ENCODE data around the gene MYL4.
"Not testable (repeated sequence)": the region's sequence is repeated elsewhere in the genome, so short reads cannot be mapped to it uniquely, and the experiment has no call there.

MYL4 gene

GRCh38 chr17:47243737-47244598, 34.8 kb downstream of the MYL4 start:
- DNase-seq (ENCODE audit: low spot score) = no peak

DNA sequence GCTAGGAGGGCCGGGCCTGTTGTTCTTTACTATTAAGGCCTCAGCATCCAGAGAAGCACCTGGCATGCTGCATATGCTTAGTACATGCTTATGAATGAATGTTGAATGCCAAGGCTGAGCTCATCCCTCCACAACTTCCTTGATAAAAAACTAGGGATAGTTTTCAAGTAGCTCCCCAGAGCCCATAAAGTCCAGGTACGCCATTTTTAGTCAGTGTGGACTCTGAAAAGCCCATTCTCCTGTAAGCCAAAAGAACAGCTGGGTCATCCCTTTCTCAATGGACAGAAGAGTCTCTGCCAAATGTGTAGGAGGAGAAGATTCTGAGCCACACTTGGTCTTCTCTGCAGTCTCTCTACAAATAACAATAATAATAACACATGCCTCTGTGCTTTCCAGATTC, 35.5 kb downstream of the MYL4 start:
- DNase-seq (ENCODE audit: low spot score) = no peak

- no peak for DNase-seq (ENCODE audit: low spot score)
Observed at GRCh38 chr17:47246120-47246519, 37.0 kb downstream of the MYL4 start.

- no peak for DNase-seq (ENCODE audit: low spot score)
Observed at GRCh38 chr17:47250855-47251254, 41.7 kb downstream of the MYL4 start.

DNA sequence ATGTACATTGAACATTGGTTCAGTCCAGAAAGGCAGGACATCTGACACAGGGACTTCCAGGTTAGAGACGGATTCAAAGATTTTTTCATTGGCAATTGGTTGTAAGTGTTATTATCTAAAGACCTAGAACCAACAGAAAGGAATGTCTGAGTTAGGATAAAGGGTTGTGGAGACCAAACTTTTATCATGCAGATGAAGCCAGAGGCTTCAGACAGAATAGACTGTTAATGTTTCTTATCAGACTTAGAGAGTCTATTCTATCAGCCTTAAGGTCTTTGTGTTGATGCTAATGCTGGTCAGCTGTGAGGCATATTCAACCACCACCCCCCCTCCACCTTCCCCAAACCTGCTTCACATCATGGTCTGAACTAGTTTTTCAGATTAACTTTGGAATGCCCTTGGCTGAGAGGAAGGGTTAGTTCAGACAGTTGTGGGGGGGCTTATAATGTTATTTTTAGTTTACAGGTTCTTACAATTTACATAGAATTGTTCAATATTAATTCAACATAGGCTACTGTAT, 42.3 kb downstream of the MYL4 start:
- no peak for DNase-seq (ENCODE audit: low spot score)

DNA sequence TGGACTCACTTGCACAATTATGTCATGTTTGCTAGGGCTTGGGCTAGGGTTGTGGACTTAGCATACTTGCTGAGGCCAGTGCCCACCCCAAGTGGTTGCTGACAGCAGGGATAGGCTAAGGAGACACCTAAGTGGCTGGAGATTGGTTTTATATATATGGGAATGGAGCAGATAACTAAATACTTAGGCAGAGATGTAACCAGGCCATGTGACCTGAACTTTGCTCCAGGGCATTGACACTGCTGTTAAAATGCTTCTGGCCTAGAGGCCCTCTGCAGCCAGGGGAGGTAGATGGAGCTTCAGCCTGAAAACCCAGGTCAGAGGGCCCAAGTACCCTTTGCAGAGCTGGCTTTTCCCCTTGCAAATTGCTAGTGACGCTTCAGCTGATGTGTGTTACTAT, 43.1 kb downstream of the MYL4 start:
- no peak for DNase-seq (ENCODE audit: low spot score)

- no peak for DNase-seq (ENCODE audit: low spot score)
Observed at GRCh38 chr17:47252766-47253512, 43.8 kb downstream of the MYL4 start.

- peak; percentile 49 for DNase-seq (ENCODE audit: low spot score)
Observed at GRCh38 chr17:47253541-47254402, 44.6 kb downstream of the MYL4 start, which contains the start of gene ITGB3. ITGB3 (plus strand) TSS chr17:47253827; CDS start chr17:47253862, 35 bp downstream.

DNA sequence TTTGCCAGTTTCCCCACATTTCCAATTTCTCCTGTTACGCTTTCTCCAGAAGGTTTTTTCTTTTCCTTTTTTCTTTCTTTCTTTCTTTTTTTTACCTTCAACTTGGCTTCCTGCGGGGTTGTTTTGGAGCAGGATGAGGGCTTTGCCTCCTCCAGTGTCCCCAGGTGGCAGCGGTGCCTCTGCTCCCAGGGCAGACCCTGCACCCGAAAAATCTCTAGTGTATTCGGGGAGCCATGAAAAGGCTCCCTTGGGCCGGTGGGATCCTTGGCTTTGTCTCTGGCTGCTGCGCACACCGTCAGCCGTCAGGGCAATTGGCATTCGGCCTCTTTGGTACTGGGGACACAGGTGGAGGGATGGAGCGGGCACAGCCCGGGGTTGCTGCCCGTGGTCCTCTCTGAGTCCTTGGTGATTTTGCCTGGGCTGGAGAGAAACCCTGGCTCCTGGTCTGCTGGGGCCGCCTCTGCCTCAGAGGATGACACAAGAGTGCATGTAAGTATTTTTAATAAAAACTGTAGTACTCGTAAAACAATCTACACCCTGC, 45.3 kb downstream of the MYL4 start:
- no peak for DNase-seq (ENCODE audit: low spot score)

DNA sequence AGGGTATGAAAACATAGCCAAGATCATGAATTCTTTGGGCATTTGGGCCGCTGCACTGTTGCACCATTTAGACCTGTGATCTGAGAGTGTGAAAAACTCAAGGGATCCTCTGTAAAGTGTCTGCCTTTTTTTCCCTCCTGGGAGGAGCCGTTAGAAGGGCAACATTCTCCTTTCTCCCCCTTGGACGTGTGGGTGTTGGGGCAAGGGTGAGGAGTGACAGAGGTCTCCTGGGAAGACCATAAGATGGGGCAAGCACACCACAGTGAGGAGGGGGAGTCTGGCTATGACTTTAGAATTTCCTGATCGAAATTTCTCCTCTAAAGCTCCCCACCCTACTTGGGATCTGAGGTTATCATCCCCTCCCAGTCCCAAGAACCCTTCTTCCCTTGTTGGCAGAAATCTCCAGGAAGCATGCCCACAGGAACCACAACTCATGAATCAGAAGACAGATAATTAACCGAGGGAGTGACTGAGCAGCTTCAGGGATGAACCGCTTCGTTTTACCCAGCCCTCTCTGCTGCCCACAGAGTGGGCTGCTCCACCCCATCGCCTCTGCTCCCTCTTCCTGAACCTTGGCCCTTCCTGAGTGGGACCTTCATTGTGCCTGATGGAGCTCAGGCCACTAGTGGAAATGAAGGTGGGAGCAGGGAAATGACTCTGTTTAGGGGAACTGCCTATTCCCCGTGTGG, 48.6 kb downstream of the MYL4 start:
- DNase-seq (ENCODE audit: low spot score) = no peak

DNA sequence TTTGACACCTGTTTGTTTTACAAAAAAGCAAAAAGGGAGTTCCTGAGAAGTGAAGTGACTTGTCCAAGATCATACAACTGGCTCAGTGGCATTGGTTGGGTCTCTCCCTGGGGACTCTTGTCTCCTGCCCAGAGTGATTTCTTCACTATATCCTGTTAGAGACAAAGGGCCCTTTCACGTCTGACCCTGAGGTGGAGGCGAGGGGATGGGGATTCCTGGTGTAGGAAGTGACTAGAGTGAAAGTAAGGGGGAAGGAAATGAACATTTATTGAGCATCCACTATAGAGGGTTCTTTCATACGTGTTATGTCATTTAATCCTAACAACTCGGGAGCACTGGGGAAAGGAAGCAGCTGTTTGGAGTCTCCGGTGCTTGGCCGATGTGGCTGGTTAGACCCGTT, 53.4 kb downstream of the MYL4 start:
- no peak for DNase-seq (ENCODE audit: low spot score)

- no peak for DNase-seq (ENCODE audit: low spot score)
Observed at GRCh38 chr17:47264166-47264565, 55.0 kb downstream of the MYL4 start.

DNA sequence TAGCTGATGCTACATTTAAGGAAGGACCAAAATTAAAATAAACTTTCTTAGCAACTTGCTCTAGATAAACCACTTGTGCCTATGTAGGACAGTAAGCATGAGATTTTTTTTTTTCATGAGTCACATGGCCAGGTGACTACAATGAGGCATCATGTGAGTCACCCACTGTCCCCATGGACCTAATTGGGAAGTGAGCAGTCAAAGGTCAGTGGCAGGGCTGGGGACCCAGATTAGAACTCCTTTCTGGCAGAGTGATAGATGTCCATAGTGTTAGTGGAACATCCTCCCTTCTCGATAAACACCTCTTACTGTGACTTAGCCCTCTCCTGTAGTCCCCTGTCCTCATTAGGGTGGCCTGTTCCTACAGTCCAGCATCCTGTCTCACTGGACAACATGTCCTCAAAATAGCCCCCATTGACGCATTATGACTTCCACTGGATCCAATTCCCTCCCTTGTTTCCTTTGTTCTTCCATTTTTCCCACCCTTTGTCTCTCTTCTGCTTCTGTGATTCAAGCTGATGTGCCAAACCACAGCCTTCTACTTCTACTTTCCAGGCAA, 56.9 kb downstream of the MYL4 start:
- no peak for DNase-seq (ENCODE audit: low spot score)

DNA sequence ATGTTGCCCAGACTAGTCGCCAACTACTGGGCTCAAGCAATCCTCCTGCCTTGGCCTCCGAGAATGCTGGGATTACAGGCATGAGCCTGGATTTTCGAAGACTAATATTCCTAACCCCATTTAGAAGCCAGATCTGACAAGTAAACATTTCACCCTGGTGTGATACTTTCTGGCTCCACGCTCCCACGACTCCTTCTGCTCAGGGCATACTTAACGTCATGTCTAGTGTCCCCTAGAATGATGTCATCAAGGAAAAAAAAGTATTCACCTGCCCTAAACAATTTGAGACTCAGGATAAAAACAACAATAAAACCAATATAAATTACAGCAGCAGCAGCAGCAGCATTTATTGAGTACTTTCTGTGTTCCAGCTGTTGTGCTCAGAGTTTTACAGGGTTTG, 57.6 kb downstream of the MYL4 start:
- no peak for DNase-seq (ENCODE audit: low spot score)

DNA sequence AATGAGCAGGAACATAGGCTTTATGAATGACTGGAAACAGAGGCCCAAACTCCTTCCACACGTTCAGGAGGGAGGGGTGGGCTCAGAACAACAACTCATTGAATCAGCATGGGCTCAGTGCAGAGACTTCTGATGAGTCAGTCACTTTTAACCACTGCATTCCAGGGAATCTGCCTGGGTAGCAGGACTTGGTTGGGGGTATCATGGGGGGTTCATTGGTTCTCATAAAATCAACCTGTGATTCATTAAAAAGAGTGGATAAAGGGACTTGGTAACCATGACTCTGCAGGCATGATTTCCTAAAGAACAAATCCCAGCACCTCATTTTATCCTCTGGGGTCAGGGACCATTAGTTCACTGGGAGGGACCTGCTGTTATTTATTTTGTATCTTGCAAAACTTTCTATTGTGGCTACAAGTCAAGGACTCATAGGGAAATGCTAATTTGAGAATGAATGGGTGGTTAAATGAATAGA, 58.2 kb downstream of the MYL4 start:
- no peak for DNase-seq (ENCODE audit: low spot score)

DNA sequence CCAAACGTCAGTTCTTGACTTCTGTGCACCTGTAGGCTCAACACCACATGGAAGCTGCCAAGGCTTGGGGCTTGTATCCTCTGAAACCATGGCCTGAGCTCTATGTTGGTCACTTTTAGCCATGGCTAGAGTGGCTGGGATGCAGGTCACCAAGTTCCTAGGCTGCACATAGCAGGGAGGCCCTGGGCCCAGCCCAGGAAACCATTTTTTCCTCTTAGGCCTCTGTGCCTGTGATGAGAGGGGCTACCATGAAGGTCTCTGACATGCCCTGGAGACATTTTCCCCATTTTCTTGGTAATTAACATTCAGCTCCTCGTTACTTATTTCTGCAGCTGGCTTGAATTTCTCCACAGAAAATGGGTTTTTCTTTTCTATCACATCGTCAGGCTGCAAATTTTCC, 59.8 kb downstream of the MYL4 start:
- DNase-seq (ENCODE audit: low spot score) = not testable (repeated sequence)

DNA sequence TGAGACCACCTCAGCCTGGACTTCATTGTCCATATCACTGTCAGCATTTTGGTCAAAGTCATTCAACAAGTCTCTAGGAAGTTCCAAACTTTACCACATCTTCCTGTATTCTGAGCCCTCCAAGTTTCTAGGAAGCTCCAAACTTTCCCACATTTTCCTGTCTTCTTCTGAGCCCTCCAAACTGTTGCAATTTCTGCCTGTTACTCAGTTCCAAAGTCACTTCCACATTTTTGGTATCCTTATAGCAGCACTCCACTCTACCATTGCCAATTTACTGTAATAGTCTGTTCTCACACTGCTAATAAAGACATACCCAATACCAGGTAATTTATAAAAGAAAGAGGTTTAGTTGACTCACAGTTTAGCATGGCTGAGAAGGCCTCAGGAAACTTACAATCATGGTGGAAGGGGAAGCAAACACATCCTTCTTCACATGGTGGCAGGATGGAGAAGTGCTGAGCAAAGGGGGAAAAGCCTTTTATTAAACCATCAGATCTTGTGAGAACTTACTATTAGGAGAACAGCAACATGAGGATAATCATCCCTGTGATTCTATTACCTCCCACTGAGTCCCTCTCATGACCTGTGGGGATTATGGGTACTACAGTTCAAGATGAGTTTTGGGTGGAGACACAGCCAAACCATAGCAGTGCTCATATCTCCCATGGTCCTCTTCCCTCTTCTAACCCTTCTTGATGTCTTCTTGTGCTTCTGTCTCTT, 60.6 kb downstream of the MYL4 start:
- DNase-seq (ENCODE audit: low spot score) = not testable (repeated sequence)

DNA sequence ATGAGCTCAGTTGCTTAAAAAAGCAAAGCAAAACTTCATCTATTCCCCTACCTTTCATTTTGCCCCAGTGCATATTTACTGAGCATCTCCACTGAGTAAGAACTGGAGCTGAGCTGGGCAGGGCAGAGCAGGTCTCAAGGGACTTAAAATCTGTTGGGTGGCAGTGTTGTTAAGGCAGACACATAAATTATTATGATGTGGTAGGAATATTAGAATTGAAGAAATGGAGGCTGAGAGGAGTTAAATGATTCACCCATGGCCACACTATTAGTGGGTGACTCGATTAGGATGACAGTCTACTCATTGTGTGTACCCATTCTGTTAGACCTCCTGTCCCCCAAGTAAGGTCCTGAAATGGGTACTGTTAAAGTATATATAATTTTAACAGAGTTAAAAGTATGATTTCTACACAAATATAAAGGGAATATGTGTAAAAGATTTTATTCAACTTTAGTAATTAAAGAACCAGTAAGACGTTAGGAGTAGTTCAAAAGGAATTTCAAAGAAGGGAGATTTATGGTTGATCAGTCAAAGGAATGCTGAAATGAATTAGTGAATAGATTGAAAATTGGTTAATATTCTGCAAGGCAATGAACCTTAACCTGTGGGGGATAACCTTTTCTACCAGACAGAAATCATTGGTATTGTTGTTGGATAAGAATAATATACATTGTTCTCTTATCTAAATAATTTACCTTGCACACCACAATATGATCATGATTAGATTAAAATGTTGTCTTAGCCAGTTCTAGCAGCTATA, 62.0 kb downstream of the MYL4 start:
- no peak for DNase-seq (ENCODE audit: low spot score)

- no peak for DNase-seq (ENCODE audit: low spot score)
Observed at GRCh38 chr17:47272491-47272890, 63.3 kb downstream of the MYL4 start.

Data from CD4-positive, alpha-beta T cell treated with Interleukin-15 for 4 hours (primary cell).